Caki2 (cell line): ENCODE measurements around the gene VEZF1. TPM values are rescaled to one million over a fixed set of nuclear protein-coding genes. Genes with fewer than 3 reads are reported as not detected.

Experiments used
- total RNA-seq: library from RNA; depleted of rRNA; stranded (reverse); fragments of >200 nt; shearing (Covaris generic); gene quantifications from 2 replicates; pipeline ENCODE4 v1.2.3, GENCODE V29; 2014; ENCODE audit warnings: low replicate concordance; rRNA removed

Gene VEZF1
- total RNA-seq, 1 experiment from 2014 or later, result 44.0 TPM

Other genes starting within 250 kb of the VEZF1 start
- not detected in 2 replicates for gene CCDC182, start 243.0 kb downstream of the VEZF1 start, total RNA-seq
- gene MRPS23, start 138.2 kb downstream of the VEZF1 start, total RNA-seq, result 57.0 and 71.5 TPM in 2 replicates
- 24.8 and 47.7 TPM in 2 replicates for gene CUEDC1, start 32.8 kb downstream of the VEZF1 start, total RNA-seq
- gene SRSF1, start 19.0 kb upstream of the VEZF1 start, total RNA-seq, result 242 and 309 TPM in 2 replicates
- 7.4 and 9.4 TPM in 2 replicates for gene DYNLL2, start 95.2 kb upstream of the VEZF1 start, total RNA-seq
- not detected in 2 replicates for gene OR4D1, start 160.1 kb upstream of the VEZF1 start, total RNA-seq
- not detected in 2 replicates for gene OR4D2, start 178.7 kb upstream of the VEZF1 start, total RNA-seq
- gene EPX, start 204.5 kb upstream of the VEZF1 start, total RNA-seq, result not detected in 2 replicates
- gene MKS1, start 231.0 kb upstream of the VEZF1 start, total RNA-seq, result 33.7 and 37.7 TPM in 2 replicates